GM18951 (cell line): ENCODE measurements around the gene CRYGD.
"Not testable (repeated sequence)": the region's sequence is repeated elsewhere in the genome, so short reads cannot be mapped to it uniquely, and the experiment has no call there.

Source experiments
- POLR2A ChIP-seq: IDR thresholded peaks from 4 replicates; pipeline ENCODE4 v1.6.1; 2011; ENCODE audit warnings: mild to moderate bottlenecking; ENCODE audit not compliant: insufficient read length, insufficient read depth; ENCODE audit errors: extremely low read depth
- in situ Hi-C: fragments of 300-500 bp; cut with MboI; formaldehyde crosslinking; loops from one replicate; pipeline ENCODE4 v1.12.0; 2022; ENCODE audit warnings: low sequenced_read_pairs, mixed read lengths, inconsistent platforms; ENCODE audit not compliant: unreplicated experiment

The CRYGD gene

DNA sequence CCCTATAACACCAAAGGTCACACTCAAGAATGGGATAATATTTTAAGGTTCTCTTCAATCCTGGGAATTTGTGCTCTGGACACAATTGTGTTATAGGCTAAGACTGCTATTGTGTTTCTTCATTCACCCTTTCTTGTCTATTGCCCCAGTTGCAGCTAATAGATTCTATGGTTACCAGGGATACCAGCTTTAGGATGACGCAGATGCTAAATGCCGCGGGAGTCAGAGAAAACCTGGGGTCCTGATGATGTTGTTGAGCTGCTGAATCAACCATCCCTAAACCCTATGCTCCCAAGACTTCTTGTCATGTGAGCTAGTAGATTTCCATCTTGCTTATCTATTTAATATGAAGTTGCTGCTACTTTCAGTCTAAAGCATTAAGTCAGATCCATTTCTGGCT, 5.4 kb downstream of the CRYGD start:
- in situ Hi-C loops = no loop called here
- no peak for TF ChIP-seq POLR2A

GRCh38 chr2:208117390-208117789, 6.9 kb downstream of the CRYGD start:
- in situ Hi-C loops = not testable (repeated sequence)

- TF ChIP-seq POLR2A = no peak
- in situ Hi-C loops = no loop called here
These were observed 11.4 kb downstream of the CRYGD start for GRCh38 chr2:208112969-208113368.

- in situ Hi-C loops = not testable (repeated sequence)
These were observed 12.0 kb downstream of the CRYGD start for GRCh38 chr2:208112273-208112745.

DNA sequence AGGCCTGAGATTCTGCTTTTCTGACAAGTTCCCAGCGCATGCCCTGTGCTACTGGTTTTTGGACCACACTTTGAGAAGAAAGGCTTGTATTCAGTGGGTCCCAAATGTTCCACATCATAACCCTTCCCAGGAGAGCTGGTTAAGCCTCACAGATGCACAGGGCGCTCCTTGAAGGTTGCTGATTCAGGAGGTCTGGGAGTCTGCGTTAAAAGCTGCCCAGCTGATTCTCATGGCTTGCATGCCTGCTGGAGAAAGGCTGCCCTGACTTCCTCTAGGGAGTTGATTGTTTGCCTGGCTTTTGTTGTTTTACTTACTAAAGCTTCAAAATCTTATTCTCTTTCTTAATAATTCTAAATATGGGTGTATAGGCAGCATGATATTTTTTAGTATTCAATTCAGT, 20.7 kb downstream of the CRYGD start:
- in situ Hi-C loops = no loop called here
- TF ChIP-seq POLR2A = no peak

DNA sequence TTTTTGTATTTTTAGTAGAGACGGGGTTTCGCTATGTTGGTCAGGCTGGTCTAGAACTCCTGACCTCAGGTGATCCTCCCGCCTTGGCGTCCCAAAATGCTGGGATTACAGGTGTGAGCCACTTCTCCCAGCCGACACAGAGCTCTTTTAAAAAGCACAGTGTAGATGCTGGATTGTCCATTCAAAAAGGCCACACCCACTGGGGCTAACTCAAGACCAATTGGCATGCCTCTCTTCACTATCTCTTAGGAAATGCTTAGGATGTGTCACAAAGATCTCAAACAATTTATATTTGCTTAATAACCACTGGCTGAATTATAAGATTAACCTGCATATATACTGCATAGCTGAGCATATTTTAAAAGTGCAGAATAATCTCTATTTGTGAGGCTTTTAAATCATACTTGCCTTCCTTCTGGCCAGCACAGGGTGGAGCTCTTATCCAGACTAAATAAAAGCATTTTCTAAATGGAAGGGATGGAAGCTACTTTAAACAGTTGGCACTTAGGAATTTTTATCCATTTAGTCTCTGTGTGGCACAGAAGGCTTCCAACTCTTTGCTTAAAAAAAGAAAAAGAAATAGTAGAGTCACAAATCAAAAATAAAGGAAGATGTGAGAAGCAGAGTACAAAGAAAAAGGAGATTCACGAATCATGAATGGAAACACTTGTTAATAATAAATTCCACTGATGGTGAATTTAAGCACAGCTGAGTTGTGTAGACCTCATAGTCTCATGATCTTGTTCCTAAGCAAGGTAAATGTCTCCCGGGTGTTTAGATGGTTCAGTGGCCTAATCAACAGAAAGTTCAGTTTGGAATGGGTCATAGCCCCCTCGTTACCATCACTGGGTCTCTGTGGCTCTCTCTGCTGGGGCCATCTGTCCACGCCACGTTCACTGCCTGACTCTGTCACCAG, 22.4 kb downstream of the CRYGD start:
- in situ Hi-C loops = no loop called here
- no peak for TF ChIP-seq POLR2A

- no peak for TF ChIP-seq POLR2A
- in situ Hi-C loops = no loop called here
These were observed 24.4 kb downstream of the CRYGD start for GRCh38 chr2:208099682-208100470.

- in situ Hi-C loops = not testable (repeated sequence)
These were observed 25.6 kb downstream of the CRYGD start for GRCh38 chr2:208098701-208099100.

DNA sequence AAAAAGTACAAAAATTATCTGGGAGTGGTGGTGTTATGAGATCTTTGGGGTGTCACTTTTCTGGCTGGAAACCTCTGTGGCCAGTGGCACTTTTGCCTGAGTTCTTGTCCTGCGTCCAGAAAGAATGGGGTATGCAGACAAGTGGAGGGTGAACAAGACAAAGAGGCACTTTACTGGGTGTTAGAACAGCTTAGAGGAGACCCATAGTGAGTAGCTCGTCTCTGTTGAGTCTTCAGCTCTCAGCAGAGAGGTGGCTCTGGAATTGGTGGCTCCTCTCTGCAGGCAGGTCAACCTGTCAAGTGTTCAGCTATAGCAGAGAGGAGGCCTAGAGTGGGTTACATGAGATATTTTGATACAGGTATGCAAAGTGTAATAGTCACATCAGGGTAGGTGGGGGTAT, 26.1 kb downstream of the CRYGD start:
- no peak for TF ChIP-seq POLR2A
- in situ Hi-C loops = no loop called here

GRCh38 chr2:208097801-208098200, 26.5 kb downstream of the CRYGD start:
- in situ Hi-C loops = no loop called here
- no peak for TF ChIP-seq POLR2A

DNA sequence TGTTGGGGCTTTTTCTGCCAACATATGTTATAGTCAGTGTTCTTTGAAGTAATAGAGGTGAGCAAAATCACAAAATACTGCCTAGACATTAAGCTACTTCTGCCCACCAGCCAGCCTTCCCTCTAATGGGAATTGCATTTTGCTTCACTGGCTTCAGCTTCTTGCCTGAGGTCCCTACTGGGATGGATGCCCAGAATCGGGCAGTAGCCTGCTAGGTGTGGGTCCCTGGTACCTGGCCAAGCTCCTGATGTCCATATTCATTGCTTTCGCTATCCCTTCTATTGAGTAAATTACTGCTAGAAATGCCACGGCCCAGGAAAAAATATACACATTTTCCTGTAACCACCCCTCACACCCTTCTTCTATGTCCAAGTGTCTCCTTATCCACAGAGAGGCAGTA, 27.0 kb downstream of the CRYGD start:
- in situ Hi-C loops = no loop called here

DNA sequence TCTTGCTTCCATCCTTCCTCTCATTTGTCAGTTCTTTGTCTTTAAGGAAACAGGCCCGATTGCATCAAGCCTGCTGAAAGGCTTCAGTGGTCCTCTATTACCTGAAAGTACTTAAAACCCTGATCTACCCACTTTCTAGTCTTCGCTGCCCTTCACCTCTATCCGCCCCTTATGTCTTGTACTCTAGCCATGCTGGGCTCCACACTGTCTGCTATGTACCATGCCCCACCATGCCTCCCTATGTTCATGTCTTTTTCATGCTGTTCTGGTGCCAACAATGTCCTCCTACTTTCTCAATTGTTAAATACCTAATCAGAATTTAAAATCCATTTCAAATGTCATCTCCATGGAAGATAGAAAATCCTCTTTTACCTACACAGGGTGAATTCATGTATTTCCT, 28.2 kb downstream of the CRYGD start:
- no peak for TF ChIP-seq POLR2A
- in situ Hi-C loops = no loop called here

More for the DNA sequence above, 27.0 kb downstream of the CRYGD start:
- TF ChIP-seq POLR2A = no peak

- no peak for TF ChIP-seq POLR2A
- in situ Hi-C loops = no loop called here
These were observed 31.2 kb downstream of the CRYGD start for GRCh38 chr2:208093128-208093527.
